ENCODE data around the gene DAB2IP.
"Not testable (repeated sequence)": the region's sequence is repeated elsewhere in the genome, so short reads cannot be mapped to it uniquely, and the experiment has no call there.

DAB2IP gene

DNA sequence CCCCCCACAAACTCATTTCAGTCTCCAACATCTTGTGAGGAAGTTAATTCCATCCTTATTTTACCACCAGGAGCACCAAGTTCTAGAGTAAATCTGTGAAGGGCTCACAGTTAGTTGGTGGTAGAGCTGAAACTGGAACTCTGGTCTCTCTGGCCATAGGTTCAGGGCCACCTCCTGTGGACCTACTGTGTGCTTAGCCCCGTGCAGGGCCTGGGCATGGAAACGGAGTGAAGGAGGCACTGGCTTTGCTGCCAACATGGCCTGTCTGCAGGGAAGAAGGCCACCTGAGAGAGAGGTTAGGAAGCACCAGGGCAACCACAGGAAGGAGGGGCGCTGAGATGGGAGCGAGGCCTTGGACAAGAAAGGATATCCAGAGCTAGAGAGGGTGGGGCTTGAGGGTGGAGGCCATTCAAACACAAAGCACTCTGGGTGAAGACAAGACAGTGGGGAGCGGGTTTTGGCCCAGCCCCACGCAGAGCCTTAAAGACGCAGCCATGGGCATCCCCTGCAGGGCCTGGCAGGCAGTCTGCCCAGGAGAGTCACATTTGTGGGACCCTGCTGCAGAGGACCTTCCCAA is 16.0 kb upstream of the DAB2IP start:
- Mint-ChIP-seq H3K4me3 (no peak overlapping the region), H3K9me3 (ENCODE audit: low read depth) (no peaks in the 10 kb centered on the region), H3K36me3 (no peaks in the 10 kb centered on the region), H3K4me1 (ENCODE audit: low read depth) (peaks cover 5% of the 10 kb centered on the region), H3K27me3 (no peaks in the 10 kb centered on the region), H3K27ac (no peak overlapping the region)

- no peaks in the 10 kb centered on the region for H3K9me3 Mint-ChIP-seq (ENCODE audit: low read depth)
- H3K27me3 Mint-ChIP-seq, result no peaks in the 10 kb centered on the region
- peaks cover 5% of the 10 kb centered on the region for H3K4me1 Mint-ChIP-seq (ENCODE audit: low read depth)
- no peak overlapping the region for H3K4me3 Mint-ChIP-seq
- no peak overlapping the region for H3K27ac Mint-ChIP-seq
- H3K36me3 Mint-ChIP-seq, result no peaks in the 10 kb centered on the region
Observed at GRCh38 chr9:121636341-121636865, 15.0 kb upstream of the DAB2IP start.

DNA sequence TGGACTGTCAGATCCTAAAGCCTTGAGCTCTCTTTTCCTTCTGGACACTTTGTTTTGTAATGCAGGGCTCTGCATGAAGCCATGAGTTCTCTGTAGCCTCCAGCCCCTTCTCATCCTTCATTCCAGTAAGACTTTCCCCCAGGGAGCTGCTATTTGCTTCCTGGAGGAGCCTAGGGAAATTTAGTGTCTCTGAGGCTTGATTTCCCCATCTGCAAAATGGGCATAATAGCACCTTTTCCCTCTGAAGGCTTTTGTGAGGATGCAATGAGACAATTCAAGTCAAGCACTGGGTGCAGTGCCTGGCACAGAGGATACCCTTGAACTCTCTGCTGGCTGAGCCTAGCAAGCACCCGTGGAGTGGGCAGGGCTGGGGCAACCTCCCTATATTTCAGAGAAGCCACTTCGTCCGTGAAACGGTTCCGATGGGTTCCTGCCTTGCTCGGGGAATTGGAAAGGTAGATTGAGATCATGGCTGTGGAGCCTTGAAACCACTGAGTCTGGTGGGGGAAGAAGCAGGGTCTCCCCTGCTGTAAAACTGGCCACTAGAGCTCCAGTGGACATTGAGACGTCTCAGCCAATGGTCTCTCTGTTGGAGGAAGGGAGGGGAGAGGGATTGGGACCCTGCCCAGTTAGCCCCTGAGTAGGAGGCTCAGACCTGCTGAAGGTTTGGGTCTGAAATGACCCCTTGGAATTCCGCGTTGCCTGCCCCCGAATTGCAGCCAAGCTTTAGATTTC is 14.3 kb upstream of the DAB2IP start:
- Mint-ChIP-seq H3K4me1 (ENCODE audit: low read depth) (peaks cover 5% of the 10 kb centered on the region), H3K36me3 (no peaks in the 10 kb centered on the region), H3K27me3 (no peaks in the 10 kb centered on the region), H3K4me3 (no peak overlapping the region), H3K9me3 (ENCODE audit: low read depth) (no peaks in the 10 kb centered on the region), H3K27ac (no peak overlapping the region)

DNA sequence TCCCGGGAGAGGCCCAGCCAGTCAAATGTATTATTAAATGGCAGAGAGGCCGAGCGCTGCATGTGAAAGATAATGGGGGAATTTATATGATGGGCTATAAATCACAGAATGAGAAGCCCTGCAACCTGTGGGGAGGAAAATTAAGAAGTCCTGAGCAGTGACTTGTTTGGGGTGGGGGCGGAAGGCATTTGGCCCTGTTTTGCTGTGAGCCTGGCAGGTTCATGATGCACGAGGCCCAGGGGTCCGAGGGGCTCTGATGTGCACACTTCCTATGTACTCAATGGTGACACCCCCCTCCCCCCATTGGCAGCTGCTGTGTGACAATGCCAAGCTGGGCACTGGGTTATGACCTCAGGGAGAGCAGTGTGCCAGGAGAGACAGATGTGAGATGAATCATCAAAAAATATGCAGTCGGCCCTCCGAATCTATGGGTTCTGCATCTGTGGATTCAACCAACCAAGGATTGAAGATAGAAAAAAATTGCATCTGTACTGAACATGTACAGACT is 13.7 kb upstream of the DAB2IP start:
- no peaks in the 10 kb centered on the region for H3K36me3 Mint-ChIP-seq
- H3K27ac Mint-ChIP-seq, result no peak overlapping the region
- peaks cover 5% of the 10 kb centered on the region for H3K4me1 Mint-ChIP-seq (ENCODE audit: low read depth)
- H3K27me3 Mint-ChIP-seq, result no peaks in the 10 kb centered on the region
- H3K4me3 Mint-ChIP-seq, result no peak overlapping the region
- no peaks in the 10 kb centered on the region for H3K9me3 Mint-ChIP-seq (ENCODE audit: low read depth)

DNA sequence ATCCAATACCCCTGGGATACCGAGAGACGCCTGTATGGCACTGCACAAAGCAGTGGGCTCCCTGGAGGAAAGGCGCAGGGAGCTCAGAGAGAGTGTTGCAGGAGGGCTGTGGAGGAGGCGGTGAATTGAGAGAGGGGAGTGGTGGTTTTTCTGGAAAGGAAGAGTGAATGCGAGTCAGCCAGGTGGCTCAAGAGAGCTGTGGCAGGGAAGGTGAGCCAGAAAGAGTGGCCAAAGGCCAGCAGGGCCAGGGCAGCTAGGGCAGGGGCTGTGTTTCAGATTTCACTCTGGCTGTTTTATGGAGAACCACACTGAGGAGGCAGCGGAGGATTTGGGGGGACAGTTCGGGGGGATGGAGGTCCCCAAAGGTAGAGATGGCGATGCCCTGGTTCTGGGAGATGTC is 13.0 kb upstream of the DAB2IP start:
- H3K4me3 Mint-ChIP-seq, result no peak overlapping the region
- H3K27ac Mint-ChIP-seq, result no peak overlapping the region
- peaks cover 5% of the 10 kb centered on the region for H3K4me1 Mint-ChIP-seq (ENCODE audit: low read depth)
- no peaks in the 10 kb centered on the region for H3K27me3 Mint-ChIP-seq
- H3K36me3 Mint-ChIP-seq, result no peaks in the 10 kb centered on the region
- H3K9me3 Mint-ChIP-seq (ENCODE audit: low read depth), result no peaks in the 10 kb centered on the region

GRCh38 chr9:121638901-121639592 is 12.4 kb upstream of the DAB2IP start:
- Mint-ChIP-seq H3K27ac (no peak overlapping the region), H3K36me3 (no peaks in the 10 kb centered on the region), H3K4me1 (ENCODE audit: low read depth) (peaks cover 5% of the 10 kb centered on the region), H3K27me3 (no peaks in the 10 kb centered on the region), H3K4me3 (no peak overlapping the region), H3K9me3 (ENCODE audit: low read depth) (no peaks in the 10 kb centered on the region)

- H3K36me3 Mint-ChIP-seq, result no peaks in the 10 kb centered on the region
- no peak overlapping the region for H3K27ac Mint-ChIP-seq
- no peaks in the 10 kb centered on the region for H3K9me3 Mint-ChIP-seq (ENCODE audit: low read depth)
- peaks cover under 1% of the 10 kb centered on the region for H3K4me1 Mint-ChIP-seq (ENCODE audit: low read depth)
- no peaks in the 10 kb centered on the region for H3K27me3 Mint-ChIP-seq
- H3K4me3 Mint-ChIP-seq, result no peak overlapping the region
Observed at GRCh38 chr9:121639619-121640018, 11.8 kb upstream of the DAB2IP start.

DNA sequence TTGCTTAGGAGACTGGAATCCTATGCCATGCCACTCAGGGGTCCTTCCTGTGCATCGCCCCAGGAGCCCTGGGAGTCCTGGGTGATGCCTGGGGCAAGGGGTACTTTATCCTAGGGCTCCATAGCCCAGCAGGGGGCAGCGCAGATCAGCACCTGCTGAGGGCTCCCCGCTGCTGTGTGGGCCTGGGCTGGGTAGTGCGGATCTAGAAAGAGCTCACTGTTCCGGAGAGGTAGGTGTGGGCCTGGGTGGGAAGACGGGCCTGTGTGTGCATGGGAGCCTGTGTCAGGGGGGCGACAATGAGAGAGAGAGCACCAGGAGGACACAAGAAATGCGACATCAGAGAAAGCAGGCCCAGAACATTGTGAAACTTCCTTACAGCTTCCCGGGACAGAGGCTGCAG is 11.4 kb upstream of the DAB2IP start:
- Mint-ChIP-seq H3K36me3 (no peaks in the 10 kb centered on the region), H3K4me3 (no peak overlapping the region), H3K27me3 (no peaks in the 10 kb centered on the region), H3K9me3 (ENCODE audit: low read depth) (no peaks in the 10 kb centered on the region), H3K4me1 (ENCODE audit: low read depth) (no peaks in the 10 kb centered on the region), H3K27ac (no peak overlapping the region)

DNA sequence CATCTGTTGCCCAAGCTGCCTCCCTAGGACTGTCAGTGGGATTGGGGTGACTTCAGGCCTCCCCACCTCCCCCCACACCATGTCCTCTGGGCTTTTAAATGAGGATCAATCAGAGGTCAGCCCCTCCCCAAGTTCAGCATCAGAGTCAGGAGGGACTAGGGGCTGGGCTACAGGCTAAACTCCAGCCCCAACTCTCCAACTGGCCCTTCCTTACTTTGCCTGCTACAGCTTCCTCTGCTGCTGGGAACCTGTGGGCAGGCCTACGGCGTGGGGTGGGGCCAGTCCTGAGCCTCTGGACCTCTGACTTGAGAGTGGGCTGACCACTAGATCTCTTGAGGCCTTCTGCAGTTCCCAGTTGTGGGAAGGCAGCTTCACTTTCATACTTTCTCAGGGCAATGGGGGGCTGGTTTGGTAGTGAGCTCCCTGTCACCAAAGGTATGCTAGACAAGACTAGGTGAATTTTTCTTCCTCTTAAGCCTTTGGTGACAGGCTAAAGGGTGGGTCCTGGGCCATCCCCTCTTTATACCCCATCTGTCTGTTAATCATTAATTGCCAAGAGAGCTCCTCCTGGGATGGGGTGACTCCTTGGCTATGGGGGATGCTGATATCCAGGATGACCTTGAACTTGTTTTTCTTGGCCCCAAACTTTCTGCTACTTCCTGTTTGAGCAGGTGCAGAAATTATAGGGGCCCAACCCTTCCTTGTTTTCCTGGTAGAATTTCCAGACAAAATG is 10.8 kb upstream of the DAB2IP start:
- no peaks in the 10 kb centered on the region for H3K36me3 Mint-ChIP-seq
- H3K4me1 Mint-ChIP-seq (ENCODE audit: low read depth), result no peaks in the 10 kb centered on the region
- H3K27me3 Mint-ChIP-seq, result no peaks in the 10 kb centered on the region
- no peaks in the 10 kb centered on the region for H3K9me3 Mint-ChIP-seq (ENCODE audit: low read depth)
- no peak overlapping the region for H3K4me3 Mint-ChIP-seq
- H3K27ac Mint-ChIP-seq, result no peak overlapping the region

DNA sequence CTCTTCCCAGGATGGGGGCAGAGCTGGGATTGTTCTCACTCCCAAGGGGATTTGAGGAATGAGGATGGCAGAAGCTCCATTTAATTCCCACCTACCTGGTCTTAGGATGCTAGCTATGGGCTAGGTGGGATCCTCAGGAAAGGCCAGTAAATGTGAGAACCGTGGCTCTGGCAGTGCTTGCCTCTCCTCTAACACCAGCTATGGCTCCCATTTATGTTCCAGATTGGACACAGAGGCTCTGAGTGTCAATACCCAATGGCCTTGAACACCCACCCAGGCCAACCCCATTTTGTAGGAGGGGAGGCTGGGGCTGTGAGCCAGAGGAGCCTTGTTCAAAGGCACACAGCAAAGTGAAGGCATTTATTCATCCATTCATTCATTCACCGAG is 10.2 kb upstream of the DAB2IP start:
- no peak overlapping the region for H3K4me3 Mint-ChIP-seq
- H3K9me3 Mint-ChIP-seq (ENCODE audit: low read depth), result no peaks in the 10 kb centered on the region
- no peak overlapping the region for H3K27ac Mint-ChIP-seq
- no peaks in the 10 kb centered on the region for H3K4me1 Mint-ChIP-seq (ENCODE audit: low read depth)
- no peaks in the 10 kb centered on the region for H3K27me3 Mint-ChIP-seq
- no peaks in the 10 kb centered on the region for H3K36me3 Mint-ChIP-seq

- Mint-ChIP-seq H3K27ac (no peak overlapping the region), H3K27me3 (no peaks in the 10 kb centered on the region), H3K36me3 (no peaks in the 10 kb centered on the region), H3K4me1 (ENCODE audit: low read depth) (no peaks in the 10 kb centered on the region), H3K9me3 (ENCODE audit: low read depth) (no peaks in the 10 kb centered on the region), H3K4me3 (no peak overlapping the region)
Observed at GRCh38 chr9:121642758-121643157, 8.7 kb upstream of the DAB2IP start.

DNA sequence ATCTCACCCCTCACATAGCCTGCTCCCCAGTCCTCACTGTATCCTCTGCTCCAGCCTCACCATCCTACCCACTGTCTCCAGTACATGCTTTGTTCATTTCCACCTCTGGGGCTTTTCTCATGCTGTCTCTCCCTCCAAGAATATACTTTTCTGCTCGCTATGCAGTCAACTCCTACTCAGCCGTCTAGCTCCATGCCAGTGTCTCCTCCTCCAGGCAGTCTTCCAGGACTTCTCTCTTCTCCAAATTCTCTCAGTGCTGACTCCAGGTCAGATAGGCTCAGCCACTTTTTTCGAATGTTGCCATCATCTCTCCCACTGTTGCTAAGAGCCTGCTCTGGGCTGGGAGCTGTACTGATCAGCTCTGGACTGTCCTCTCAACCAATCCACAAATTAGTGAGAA is 8.0 kb upstream of the DAB2IP start:
- Mint-ChIP-seq H3K36me3 (no peaks in the 10 kb centered on the region), H3K4me1 (ENCODE audit: low read depth) (no peaks in the 10 kb centered on the region), H3K9me3 (ENCODE audit: low read depth) (no peaks in the 10 kb centered on the region), H3K4me3 (no peak overlapping the region), H3K27ac (no peak overlapping the region), H3K27me3 (no peaks in the 10 kb centered on the region)

DNA sequence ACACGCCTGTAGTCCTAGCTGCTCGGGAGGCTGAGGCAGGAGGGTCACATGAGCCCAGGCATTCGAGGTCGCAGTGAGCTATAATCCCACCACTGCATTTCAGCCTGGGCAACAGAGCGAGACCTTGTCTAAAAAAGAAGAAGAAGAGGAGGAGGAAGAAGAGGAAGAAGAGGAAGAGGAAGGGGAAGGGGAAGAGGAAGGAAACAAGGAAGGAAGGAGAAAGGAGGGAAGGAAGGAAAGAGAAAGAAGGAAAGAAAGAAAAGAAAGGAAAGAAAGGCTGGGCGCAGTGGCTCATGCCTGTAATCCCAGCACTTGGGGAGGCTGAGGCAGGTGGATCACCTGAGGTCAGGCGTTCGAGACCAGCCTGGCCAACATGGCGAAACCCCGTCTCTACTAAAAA is 7.4 kb upstream of the DAB2IP start:
- not testable (repeated sequence) for H3K9me3 Mint-ChIP-seq (ENCODE audit: low read depth); H3K4me3 Mint-ChIP-seq; H3K36me3 Mint-ChIP-seq; H3K27me3 Mint-ChIP-seq; H3K27ac Mint-ChIP-seq; H3K4me1 Mint-ChIP-seq (ENCODE audit: low read depth)

DNA sequence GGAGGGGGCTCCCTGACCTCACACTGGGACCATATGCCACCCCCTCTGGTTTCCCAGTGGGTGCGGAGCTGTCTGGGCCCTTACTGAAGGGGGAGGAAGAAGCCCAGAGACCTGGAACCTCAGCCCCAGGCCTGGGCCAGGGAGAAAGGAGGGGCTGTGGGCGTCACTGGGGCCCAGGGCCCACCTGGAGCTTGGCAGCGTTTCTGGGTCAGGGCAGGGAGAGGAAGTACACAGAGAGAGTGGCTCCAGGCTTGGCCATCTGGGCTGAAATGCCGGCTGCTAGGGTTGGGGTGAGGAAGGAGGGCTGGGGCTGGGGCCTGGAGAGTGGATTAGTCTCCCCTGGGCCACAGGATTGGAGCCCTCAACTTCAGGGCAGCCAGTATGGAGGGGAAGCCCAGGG is 6.4 kb upstream of the DAB2IP start:
- H3K27ac Mint-ChIP-seq, result no peak overlapping the region
- H3K36me3 Mint-ChIP-seq, result no peaks in the 10 kb centered on the region
- H3K27me3 Mint-ChIP-seq, result peaks cover 2% of the 10 kb centered on the region
- H3K9me3 Mint-ChIP-seq (ENCODE audit: low read depth), result no peaks in the 10 kb centered on the region
- no peak overlapping the region for H3K4me3 Mint-ChIP-seq
- H3K4me1 Mint-ChIP-seq (ENCODE audit: low read depth), result no peaks in the 10 kb centered on the region
